ENCODE data around the gene HBD.

HBD gene

GRCh38 chr11:5277807-5278382 lies 43.6 kb upstream of the HBD start:
- no peak overlapping the region for H3K4me3 ChIP-seq (ENCODE audit: low read depth, low read length)
- TF ChIP-seq CTCF (IDR thresholded peaks at IDR 0.05; ENCODE audit: low read depth, low read length), result no peak

GRCh38 chr11:5276697-5277096 lies 42.4 kb upstream of the HBD start:
- H3K4me3 ChIP-seq (ENCODE audit: low read depth, low read length), result no peak overlapping the region
- TF ChIP-seq CTCF (IDR thresholded peaks at IDR 0.05; ENCODE audit: low read depth, low read length), result no peak

- no peak overlapping the region for H3K4me3 ChIP-seq (ENCODE audit: low read depth, low read length)
- TF ChIP-seq CTCF (IDR thresholded peaks at IDR 0.05; ENCODE audit: low read depth, low read length), result no peak
Measured at GRCh38 chr11:5275369-5276110, 41.3 kb upstream of the HBD start.

- no peak for TF ChIP-seq CTCF (IDR thresholded peaks at IDR 0.05; ENCODE audit: low read depth, low read length)
Measured at GRCh38 chr11:5274395-5274794, 40.1 kb upstream of the HBD start.

GRCh38 chr11:5272395-5273017 lies 38.2 kb upstream of the HBD start:
- no peak overlapping the region for H3K4me3 ChIP-seq (ENCODE audit: low read depth, low read length)
- no peak for TF ChIP-seq CTCF (IDR thresholded peaks at IDR 0.05; ENCODE audit: low read depth, low read length)

More at GRCh38 chr11:5274395-5274794, 40.1 kb upstream of the HBD start:
- H3K4me3 ChIP-seq (ENCODE audit: low read depth, low read length), result no peak overlapping the region

- TF ChIP-seq CTCF (IDR thresholded peaks at IDR 0.05; ENCODE audit: low read depth, low read length), result no peak
- no peak within 1 kb of the TSS for H3K4me3 ChIP-seq (ENCODE audit: low read depth, low read length)
Measured at GRCh38 chr11:5269715-5270147, 35.4 kb upstream of the HBD start, which contains the start of gene HBE1. TSS of gene HBE1 (minus strand) at chr11:5269945. CDS start at chr11:5269890, 55 bp downstream.

- H3K4me3 ChIP-seq (ENCODE audit: low read depth, low read length), result no peak overlapping the region
- no peak for TF ChIP-seq CTCF (IDR thresholded peaks at IDR 0.05; ENCODE audit: low read depth, low read length)
Measured at GRCh38 chr11:5267033-5267563, 32.8 kb upstream of the HBD start.
